Stimulated activated CD8-positive, alpha-beta memory T cell treated with anti-CD3 and anti-CD28 coated beads, Interleukin-4, amount 100 ng/mL, for 24 hours (primary cell): ENCODE data around the gene MYH15.
"Not testable (repeated sequence)": the region's sequence is repeated elsewhere in the genome, so short reads cannot be mapped to it uniquely, and the experiment has no call there.

Experiments used
- DNase-seq: peaks from one replicate; pipeline ENCODE4 v3.0.0-alpha.2; 2020; ENCODE audit warnings: low read depth

Gene MYH15

GRCh38 chr3:108387063-108387462, 123.3 kb downstream of the MYH15 start:
- no peak for DNase-seq

GRCh38 chr3:108383306-108383705, 127.1 kb downstream of the MYH15 start:
- no peak for DNase-seq

- DNase-seq = no peak
Measured at GRCh38 chr3:108381529-108382140, 128.8 kb downstream of the MYH15 start.

- DNase-seq = no peak
Measured at GRCh38 chr3:108380128-108380795, 130.1 kb downstream of the MYH15 start.

- DNase-seq = not testable (repeated sequence)
Measured at GRCh38 chr3:108378952-108379342, 131.4 kb downstream of the MYH15 start.

GRCh38 chr3:108378153-108378951, 132.0 kb downstream of the MYH15 start:
- no peak for DNase-seq

GRCh38 chr3:108377384-108377783, 133.0 kb downstream of the MYH15 start:
- no peak for DNase-seq

GRCh38 chr3:108376026-108376425, 134.4 kb downstream of the MYH15 start:
- DNase-seq = no peak

GRCh38 chr3:108359011-108359410, 151.4 kb downstream of the MYH15 start:
- no peak for DNase-seq

- no peak for DNase-seq
Measured at GRCh38 chr3:108357042-108357441, 153.4 kb downstream of the MYH15 start.

GRCh38 chr3:108354562-108354961, 155.8 kb downstream of the MYH15 start:
- DNase-seq = no peak

- no peak for DNase-seq
Measured at GRCh38 chr3:108352176-108352575, 158.2 kb downstream of the MYH15 start.

GRCh38 chr3:108346301-108347227, 163.8 kb downstream of the MYH15 start:
- DNase-seq = no peak

GRCh38 chr3:108345492-108346205, 164.7 kb downstream of the MYH15 start:
- no peak for DNase-seq

- DNase-seq = no peak
Measured at GRCh38 chr3:108343491-108343890, 166.9 kb downstream of the MYH15 start.

- DNase-seq = no peak
Measured at GRCh38 chr3:108342837-108343486, 167.4 kb downstream of the MYH15 start.

GRCh38 chr3:108341911-108342310, 168.5 kb downstream of the MYH15 start:
- no peak for DNase-seq

GRCh38 chr3:108338901-108339545, 171.4 kb downstream of the MYH15 start:
- no peak for DNase-seq

- DNase-seq = no peak
Measured at GRCh38 chr3:108334701-108335100, 175.7 kb downstream of the MYH15 start.

GRCh38 chr3:108333961-108334360, 176.4 kb downstream of the MYH15 start:
- DNase-seq = no peak
